ENCODE results near the gene CH25H.

DNA sequence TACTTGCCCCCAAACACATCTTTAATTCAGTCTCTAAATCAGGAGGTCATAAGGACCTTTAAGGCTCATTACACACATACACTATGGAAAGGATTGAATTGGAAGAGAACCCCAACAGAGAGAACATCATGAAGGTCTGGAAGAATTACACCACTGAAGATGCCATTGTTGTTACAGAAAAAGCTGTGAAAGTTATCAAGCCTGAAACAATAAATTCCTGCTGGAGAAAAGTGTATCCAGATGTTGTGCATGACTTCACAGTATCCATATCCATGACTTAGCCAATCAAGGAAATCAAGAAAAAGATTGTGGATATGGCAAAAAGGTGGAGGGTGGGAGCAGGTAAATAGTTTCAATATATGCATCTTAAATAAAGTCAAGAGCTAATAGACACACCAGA, 30.7 kb upstream of the CH25H start:
- TF ChIP-seq EZH2 (IDR thresholded peaks at IDR 0.05) (no peak), EZH2phosphoT487 (IDR thresholded peaks at IDR 0.05) (no peak)
- TF ChIP-seq, protein P1, sequence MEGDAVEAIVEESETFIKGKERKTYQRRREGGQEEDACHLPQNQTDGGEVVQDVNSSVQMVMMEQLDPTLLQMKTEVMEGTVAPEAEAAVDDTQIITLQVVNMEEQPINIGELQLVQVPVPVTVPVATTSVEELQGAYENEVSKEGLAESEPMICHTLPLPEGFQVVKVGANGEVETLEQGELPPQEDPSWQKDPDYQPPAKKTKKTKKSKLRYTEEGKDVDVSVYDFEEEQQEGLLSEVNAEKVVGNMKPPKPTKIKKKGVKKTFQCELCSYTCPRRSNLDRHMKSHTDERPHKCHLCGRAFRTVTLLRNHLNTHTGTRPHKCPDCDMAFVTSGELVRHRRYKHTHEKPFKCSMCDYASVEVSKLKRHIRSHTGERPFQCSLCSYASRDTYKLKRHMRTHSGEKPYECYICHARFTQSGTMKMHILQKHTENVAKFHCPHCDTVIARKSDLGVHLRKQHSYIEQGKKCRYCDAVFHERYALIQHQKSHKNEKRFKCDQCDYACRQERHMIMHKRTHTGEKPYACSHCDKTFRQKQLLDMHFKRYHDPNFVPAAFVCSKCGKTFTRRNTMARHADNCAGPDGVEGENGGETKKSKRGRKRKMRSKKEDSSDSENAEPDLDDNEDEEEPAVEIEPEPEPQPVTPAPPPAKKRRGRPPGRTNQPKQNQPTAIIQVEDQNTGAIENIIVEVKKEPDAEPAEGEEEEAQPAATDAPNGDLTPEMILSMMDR (IDR thresholded peaks at IDR 0.05): no peak

All from neural progenitor cell (in vitro differentiated cells).